ENCODE measurements around the gene LRRC3C. TPM values are rescaled to one million over a fixed set of nuclear protein-coding genes. Genes with fewer than 3 reads are reported as not detected.
"Not testable (repeated sequence)": the region's sequence is repeated elsewhere in the genome, so short reads cannot be mapped to it uniquely, and the experiment has no call there.

Gene LRRC3C
- total RNA-seq, 1 donor from 2014 or later = not detected

DNA sequence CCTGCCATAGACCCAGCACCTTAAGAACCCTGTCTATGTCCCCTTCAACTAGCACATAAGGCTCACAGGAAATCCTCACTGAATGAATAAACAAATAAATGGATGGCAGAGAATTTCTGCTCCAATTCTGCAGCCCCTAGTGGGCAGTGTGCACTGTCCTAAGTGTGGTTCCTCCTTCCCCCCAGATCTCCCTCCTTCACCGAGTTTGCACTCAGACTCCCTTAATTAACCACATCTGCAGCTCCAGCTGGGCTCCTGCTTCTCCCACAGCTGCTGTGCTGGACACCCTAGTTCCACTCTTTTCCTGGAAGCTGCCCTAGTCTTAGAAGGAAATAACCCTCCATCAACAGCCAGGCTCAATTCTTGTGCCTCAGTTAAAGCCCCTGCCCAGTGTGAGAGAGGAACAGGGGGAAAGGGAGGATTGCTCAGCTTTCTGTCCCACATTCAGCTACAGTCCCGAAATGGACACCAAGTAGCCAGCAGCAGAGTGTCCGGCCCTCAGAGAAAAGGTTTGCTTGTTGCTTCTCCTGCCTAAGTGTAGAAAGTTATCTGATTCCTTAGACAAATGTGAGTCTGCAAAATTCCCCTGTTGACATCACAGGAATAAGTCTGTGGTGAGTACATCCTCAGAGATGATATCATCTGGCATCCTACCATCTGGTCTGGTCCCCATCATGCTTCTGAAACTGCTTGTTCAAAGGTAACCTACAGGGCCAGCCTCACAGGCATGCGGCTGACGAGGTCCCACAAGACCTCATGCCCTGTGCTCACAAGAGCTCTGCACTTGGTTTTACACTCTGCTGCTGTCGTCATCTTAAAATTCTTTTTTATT is 12.3 kb downstream of the LRRC3C start:
- H3K27me3 ChIP-seq (ENCODE audit: control insufficient read depth, insufficient read depth, low read length) = no peaks in the 10 kb centered on the region
- no peak for DNase-seq (ENCODE audit: low read depth)
- H3K4me3 ChIP-seq (ENCODE audit: low read depth, low read length) = no peak overlapping the region
- no peaks in the 10 kb centered on the region for H3K36me3 ChIP-seq (ENCODE audit: control insufficient read depth, insufficient read depth, low read length)
- TF ChIP-seq, protein P1, sequence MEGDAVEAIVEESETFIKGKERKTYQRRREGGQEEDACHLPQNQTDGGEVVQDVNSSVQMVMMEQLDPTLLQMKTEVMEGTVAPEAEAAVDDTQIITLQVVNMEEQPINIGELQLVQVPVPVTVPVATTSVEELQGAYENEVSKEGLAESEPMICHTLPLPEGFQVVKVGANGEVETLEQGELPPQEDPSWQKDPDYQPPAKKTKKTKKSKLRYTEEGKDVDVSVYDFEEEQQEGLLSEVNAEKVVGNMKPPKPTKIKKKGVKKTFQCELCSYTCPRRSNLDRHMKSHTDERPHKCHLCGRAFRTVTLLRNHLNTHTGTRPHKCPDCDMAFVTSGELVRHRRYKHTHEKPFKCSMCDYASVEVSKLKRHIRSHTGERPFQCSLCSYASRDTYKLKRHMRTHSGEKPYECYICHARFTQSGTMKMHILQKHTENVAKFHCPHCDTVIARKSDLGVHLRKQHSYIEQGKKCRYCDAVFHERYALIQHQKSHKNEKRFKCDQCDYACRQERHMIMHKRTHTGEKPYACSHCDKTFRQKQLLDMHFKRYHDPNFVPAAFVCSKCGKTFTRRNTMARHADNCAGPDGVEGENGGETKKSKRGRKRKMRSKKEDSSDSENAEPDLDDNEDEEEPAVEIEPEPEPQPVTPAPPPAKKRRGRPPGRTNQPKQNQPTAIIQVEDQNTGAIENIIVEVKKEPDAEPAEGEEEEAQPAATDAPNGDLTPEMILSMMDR (IDR thresholded peaks at IDR 0.05; ENCODE audit: insufficient read depth, low read length, poor library complexity, severe bottlenecking) = peak; percentile 50

DNA sequence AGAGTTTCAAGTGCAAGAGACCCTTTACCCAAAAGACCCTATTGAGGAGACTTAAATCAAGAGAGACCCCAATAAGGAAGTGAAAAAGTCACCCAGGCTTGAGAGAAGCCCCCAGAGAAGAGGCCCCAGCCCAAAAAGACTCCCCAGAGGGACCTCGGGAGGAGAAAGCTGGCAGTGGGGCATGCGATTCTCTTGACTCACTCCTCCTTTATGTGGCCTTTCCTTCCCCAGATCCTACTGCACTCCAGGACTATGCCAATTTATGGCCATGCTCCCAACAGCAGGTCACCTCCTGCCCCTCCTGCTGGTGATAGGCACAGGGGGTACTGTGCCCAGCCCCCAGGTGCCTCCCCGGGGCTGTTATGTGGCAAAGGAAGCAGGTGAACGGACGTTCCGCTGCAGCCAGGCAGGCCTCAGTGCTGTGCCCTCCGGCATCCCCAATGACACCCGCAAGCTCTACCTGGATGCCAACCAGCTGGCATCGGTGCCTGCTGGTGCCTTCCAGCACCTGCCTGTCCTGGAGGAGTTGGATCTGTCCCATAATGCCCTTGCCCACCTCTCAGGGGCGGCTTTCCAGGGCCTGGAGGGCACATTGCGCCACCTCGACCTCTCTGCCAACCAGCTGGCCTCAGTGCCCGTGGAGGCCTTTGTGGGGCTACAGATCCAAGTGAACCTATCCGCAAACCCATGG is 16.3 kb downstream of the LRRC3C start:
- Histone ChIP-seq H3K4me3 (ENCODE audit: low read depth, low read length) (no peak overlapping the region), H3K36me3 (ENCODE audit: control insufficient read depth, insufficient read depth, low read length) (no peaks in the 10 kb centered on the region), H3K27me3 (ENCODE audit: control insufficient read depth, insufficient read depth, low read length) (peaks cover 3% of the 10 kb centered on the region)
- TF ChIP-seq, protein P1 (IDR thresholded peaks at IDR 0.05; ENCODE audit: insufficient read depth, low read length, poor library complexity, severe bottlenecking) = no peak
- no peak for DNase-seq (ENCODE audit: low read depth)

DNA sequence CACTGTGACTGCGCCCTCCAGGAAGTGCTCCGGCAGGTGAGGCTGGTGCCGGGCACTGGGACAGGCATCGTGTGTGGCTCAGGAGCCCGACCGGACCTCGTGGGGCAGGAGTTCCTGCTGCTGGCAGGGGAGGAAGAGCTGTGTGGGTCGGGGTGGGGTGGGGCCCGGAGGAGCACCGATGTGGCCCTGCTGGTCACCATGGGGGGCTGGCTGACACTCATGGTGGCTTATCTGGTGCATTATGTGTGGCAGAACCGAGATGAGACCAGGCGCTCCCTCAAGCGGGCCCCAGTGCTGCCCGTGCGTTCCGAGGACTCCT is 16.8 kb downstream of the LRRC3C start:
- Histone ChIP-seq H3K4me3 (ENCODE audit: low read depth, low read length) (no peak overlapping the region), H3K36me3 (ENCODE audit: control insufficient read depth, insufficient read depth, low read length) (no peaks in the 10 kb centered on the region), H3K27me3 (ENCODE audit: control insufficient read depth, insufficient read depth, low read length) (peaks cover 3% of the 10 kb centered on the region)
- TF ChIP-seq, protein P1 (IDR thresholded peaks at IDR 0.05; ENCODE audit: insufficient read depth, low read length, poor library complexity, severe bottlenecking) = no peak
- no peak for DNase-seq (ENCODE audit: low read depth)

DNA sequence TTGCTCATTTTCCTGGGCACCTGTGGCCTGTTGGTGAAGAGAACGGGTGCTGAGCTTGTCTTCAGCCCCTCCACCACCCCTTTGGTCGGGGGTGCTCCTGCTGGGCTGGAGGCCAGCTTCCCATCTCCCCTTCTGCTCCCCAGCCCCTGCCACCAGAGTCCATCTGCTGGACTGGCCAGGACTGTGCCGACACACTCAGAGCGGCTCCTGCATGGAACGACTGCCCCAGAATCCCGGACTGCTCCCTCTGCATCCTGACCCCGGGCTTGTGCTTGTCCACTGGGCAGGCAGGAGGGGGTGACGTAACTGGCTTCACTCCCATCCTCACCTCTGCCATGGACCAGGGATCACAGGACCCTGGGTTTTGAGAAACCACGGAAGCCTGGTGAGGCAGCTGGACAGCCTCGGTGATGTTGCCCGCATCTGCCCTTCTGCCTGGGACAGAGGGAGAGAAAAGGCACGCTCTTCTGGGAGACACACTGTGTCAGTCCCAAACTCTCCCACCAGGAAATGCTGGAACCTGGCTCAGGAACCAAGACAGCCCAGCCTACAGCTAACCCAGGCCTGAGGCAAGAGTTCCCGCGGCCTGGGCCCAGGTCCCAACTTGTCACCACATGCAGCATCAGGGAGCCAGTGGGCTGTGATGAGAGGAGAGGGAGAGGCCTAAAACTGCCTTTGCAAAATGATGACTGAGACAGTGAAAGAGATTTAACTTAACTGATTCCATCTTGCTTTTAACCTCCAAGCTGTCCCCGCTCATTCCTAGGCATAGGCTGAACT is 19.2 kb downstream of the LRRC3C start:
- Histone ChIP-seq H3K27me3 (ENCODE audit: control insufficient read depth, insufficient read depth, low read length) (peaks cover 3% of the 10 kb centered on the region), H3K36me3 (ENCODE audit: control insufficient read depth, insufficient read depth, low read length) (no peaks in the 10 kb centered on the region), H3K4me3 (ENCODE audit: low read depth, low read length) (no peak overlapping the region)
- no peak for DNase-seq (ENCODE audit: low read depth)
- TF ChIP-seq, protein P1 (IDR thresholded peaks at IDR 0.05; ENCODE audit: insufficient read depth, low read length, poor library complexity, severe bottlenecking) = no peak

DNA sequence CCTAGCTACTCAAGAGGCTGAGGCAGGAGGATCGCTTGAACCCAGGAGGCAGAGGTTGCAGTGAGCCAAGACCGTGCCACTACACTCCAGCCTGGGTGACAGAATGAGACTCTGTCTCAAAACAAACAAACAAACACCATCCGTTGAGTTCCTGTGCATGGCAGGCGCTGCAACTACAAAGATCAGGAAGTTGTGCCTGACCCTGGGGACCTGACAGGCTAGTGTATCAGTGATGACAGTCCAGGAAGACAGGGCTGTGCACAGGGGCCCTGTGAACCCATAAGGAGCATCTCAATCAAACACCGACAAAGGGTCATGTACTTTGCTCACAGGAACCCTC is 20.9 kb downstream of the LRRC3C start:
- H3K36me3 ChIP-seq (ENCODE audit: control insufficient read depth, insufficient read depth, low read length); H3K4me3 ChIP-seq (ENCODE audit: low read depth, low read length); H3K27me3 ChIP-seq (ENCODE audit: control insufficient read depth, insufficient read depth, low read length); DNase-seq (ENCODE audit: low read depth): not testable (repeated sequence)

DNA sequence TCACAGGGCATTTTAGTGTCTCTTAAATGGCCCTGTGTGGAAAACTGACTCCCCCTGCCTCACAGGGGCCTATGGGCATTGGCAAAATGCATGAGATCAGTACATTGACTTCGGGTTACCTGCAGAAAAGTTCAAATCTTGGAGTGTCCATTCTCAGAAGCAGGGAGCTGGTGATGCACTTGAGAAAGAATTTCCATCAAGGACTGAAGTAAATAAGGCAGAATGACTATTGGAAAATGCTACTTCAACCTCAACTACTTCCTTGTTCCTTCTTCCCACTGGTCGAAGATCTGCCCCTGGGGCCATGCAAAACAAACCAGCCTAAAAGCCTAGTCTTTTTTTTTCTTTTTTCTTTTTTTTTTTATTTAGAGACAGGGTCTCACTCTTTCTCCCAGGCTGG is 21.5 kb downstream of the LRRC3C start:
- Histone ChIP-seq H3K4me3 (ENCODE audit: low read depth, low read length) (no peak overlapping the region), H3K27me3 (ENCODE audit: control insufficient read depth, insufficient read depth, low read length) (peaks cover 3% of the 10 kb centered on the region), H3K36me3 (ENCODE audit: control insufficient read depth, insufficient read depth, low read length) (no peaks in the 10 kb centered on the region)
- DNase-seq (ENCODE audit: low read depth) = no peak
- TF ChIP-seq, protein P1 (IDR thresholded peaks at IDR 0.05; ENCODE audit: insufficient read depth, low read length, poor library complexity, severe bottlenecking) = no peak
